Ectodermal cell (in vitro differentiated cells): ENCODE measurements around the gene ADAM15.

ENCODE experiments used
- H3K27ac ChIP-seq: 2 replicates; pipeline ENCODE4 v1.7.0; 2013; ENCODE audit warnings: mild to moderate bottlenecking, low read depth, low read length; ENCODE audit not compliant: insufficient read depth, poor library complexity, severe bottlenecking
- H3K27me3 ChIP-seq: 2 replicates; pipeline ENCODE4 v1.7.0; 2013; ENCODE audit warnings: mild to moderate bottlenecking, low read length; ENCODE audit not compliant: insufficient read depth, control insufficient read depth, poor library complexity, severe bottlenecking
- H3K36me3 ChIP-seq: one replicate; pipeline ENCODE4 v1.7.0; 2013; ENCODE audit warnings: low read length; ENCODE audit not compliant: control insufficient read depth, insufficient read depth
- H3K4me1 ChIP-seq: one replicate; pipeline ENCODE4 v1.7.0; 2013; ENCODE audit warnings: low read length; ENCODE audit not compliant: control insufficient read depth, insufficient read depth
- H3K4me3 ChIP-seq: 2 replicates; pipeline ENCODE4 v1.7.0; 2013; ENCODE audit warnings: low read depth, low read length, control low read depth; ENCODE audit not compliant: insufficient read depth
- H3K9me3 ChIP-seq: 2 replicates; pipeline ENCODE4 v1.7.0; 2013; ENCODE audit warnings: mild to moderate bottlenecking, low read length, moderate library complexity; ENCODE audit not compliant: control insufficient read depth
- WGBS, 2 experiments: methylation state at CpG; one replicate each; pipeline ENCODE4 v1.1.7; 2013; ENCODE audit warnings: missing lambda C conversion rate in 2 of 2; 5-methylcytosine and 5-hydroxymethylcytosine counted together

The ADAM15 gene

DNA sequence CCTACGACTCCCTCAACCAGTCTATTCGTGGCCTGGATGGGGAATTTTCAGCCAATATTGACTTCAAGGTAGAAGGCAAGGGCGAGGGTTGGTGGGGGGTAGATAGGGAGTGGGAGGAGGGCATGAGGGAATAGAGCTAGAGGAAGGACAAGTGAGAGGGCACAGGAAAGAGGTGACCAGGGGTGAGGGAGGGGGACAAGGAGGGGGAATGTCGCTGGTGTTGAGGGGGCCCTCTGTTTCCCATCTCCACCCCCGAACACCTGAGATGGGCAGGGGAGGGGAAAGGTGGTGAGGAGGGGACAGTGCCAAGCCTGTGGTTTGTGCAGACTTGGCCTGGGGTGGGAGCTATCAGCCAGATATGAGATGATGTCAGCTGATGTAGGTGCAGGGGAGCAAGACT is 8.3 kb upstream of the ADAM15 start:
- H3K9me3 ChIP-seq, result no peaks in the 10 kb centered on the region
- peaks cover 15% of the 10 kb centered on the region for H3K4me1 ChIP-seq
- no peaks in the 10 kb centered on the region for H3K27me3 ChIP-seq
- H3K36me3 ChIP-seq, result no peaks in the 10 kb centered on the region
- no peak overlapping the region for H3K4me3 ChIP-seq
- WGBS, 2 experiments, result 90% methylated on average over 5 of the region's 5 CpGs
- no peak overlapping the region for H3K27ac ChIP-seq

DNA sequence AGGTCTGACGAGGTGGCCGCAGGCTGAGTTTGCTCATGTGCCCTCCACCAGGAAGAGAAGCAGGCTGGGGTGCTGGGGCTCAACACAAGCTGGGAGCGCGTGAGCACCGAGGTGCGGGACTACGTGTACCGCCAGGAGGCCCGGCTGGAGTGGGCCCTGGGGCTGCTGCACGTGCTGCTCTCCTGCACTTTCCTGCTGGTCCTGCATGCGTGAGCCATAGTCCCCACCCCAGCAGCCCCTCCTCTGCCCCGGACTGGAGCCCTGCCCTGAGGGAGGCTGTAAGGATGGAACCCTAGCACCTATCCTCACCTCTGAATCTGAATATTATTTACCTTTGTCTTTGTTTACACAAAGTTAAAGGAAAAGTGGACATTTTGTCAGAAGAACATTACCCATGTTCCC is 7.8 kb upstream of the ADAM15 start:
- no peaks in the 10 kb centered on the region for H3K9me3 ChIP-seq
- WGBS, 2 experiments, result 81% methylated on average over 12 of the region's 12 CpGs
- no peak overlapping the region for H3K4me3 ChIP-seq
- H3K27ac ChIP-seq, result no peak overlapping the region
- H3K27me3 ChIP-seq, result no peaks in the 10 kb centered on the region
- H3K36me3 ChIP-seq, result no peaks in the 10 kb centered on the region
- H3K4me1 ChIP-seq, result peaks cover 17% of the 10 kb centered on the region

DNA sequence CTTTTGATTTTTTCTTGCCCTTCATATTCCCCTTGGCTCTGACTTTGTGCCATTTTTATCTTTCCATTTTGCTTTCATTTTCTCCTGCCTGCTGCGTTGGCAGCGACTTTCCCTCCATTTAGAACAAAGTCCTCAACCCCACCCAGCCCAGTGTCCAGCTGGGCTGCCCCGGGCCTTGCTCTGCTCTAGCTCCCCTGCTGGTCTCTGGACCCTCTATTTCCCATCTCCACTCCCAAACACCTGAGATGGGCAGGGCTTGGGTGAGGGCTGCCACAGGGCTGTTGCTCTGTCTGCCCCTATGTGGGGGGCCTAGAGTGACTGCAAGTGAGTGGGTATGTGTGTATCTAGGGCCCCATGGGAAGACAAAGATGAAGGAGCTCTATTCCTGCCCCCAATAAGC is 7.3 kb upstream of the ADAM15 start:
- Histone ChIP-seq H3K4me1 (peaks cover 20% of the 10 kb centered on the region), H3K4me3 (no peak overlapping the region), H3K36me3 (no peaks in the 10 kb centered on the region), H3K9me3 (no peaks in the 10 kb centered on the region), H3K27me3 (no peaks in the 10 kb centered on the region), H3K27ac (no peak overlapping the region)
- WGBS, 2 experiments, result 86 to 90% methylated on average over 3 of the region's 3 CpGs

DNA sequence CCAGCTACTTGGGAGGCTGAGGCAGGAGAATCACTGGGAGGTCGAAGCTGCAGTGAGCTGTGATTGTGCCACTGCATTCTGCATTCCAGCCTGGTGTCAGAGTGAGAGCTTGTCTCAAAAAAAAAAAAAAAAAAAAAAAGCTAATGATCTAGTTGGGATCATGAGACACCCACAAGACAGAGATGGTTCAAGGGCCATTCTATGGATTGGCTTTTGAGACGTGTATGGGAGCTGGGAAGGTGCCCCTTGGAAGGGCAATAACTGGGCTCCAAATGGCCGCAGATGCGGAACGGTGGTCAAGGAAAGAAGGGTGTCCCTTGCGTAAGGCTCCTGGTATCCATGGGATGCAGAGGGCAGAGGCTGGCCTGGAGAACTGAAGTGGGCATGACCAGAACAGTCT is 6.8 kb upstream of the ADAM15 start:
- Histone ChIP-seq H3K27me3 (no peaks in the 10 kb centered on the region), H3K9me3 (no peaks in the 10 kb centered on the region), H3K27ac (no peak overlapping the region), H3K4me3 (no peak overlapping the region), H3K4me1 (peaks cover 20% of the 10 kb centered on the region), H3K36me3 (no peaks in the 10 kb centered on the region)
- WGBS, 2 experiments, result 94 to 95% methylated on average over 6 of the region's 6 CpGs

DNA sequence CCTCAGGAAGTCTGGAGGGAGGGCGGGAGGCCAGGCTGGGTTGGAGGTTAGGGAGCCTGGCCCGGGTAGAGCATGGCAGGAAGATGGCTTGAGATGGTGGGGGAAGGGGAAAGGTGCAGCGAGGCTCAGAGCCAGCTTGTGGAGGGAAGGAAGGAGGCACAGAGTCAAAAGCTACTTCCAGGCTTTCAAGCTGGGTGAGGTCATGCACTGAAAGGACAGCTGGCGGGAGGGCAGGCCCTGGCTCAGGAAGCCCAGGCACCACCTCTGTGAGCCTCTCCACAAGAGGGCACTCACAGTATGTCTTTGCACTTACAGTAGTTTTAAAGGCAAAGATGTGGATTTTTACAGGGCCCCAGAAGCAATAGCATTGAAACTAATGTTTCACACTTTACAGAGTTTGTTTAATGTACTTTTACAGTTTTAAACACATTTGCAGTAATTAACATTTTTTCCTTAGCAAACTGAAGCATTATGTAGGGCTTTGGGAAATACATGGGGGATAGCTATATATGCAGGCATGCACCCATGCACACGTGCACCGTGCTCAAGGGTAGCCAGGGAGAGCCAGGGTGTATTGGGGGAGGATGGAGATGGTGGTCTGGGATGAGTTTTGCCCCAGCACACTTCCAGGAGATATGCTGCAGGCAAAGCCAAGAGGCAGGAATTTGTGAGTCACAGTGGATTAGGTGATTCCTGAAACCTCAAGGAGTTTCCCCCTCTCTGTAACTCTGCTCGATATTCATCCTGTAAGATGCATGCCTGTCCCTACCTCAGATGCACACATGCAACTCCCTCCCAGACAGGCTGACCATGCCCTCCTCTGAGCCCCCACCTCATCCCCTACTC is 6.1 kb upstream of the ADAM15 start:
- no peaks in the 10 kb centered on the region for H3K9me3 ChIP-seq
- H3K27ac ChIP-seq, result no peak overlapping the region
- WGBS, 2 experiments, result 54 to 59% methylated on average over 7 of the region's 7 CpGs
- peaks cover 23% of the 10 kb centered on the region for H3K4me1 ChIP-seq
- H3K27me3 ChIP-seq, result no peaks in the 10 kb centered on the region
- H3K36me3 ChIP-seq, result no peaks in the 10 kb centered on the region
- no peak overlapping the region for H3K4me3 ChIP-seq

DNA sequence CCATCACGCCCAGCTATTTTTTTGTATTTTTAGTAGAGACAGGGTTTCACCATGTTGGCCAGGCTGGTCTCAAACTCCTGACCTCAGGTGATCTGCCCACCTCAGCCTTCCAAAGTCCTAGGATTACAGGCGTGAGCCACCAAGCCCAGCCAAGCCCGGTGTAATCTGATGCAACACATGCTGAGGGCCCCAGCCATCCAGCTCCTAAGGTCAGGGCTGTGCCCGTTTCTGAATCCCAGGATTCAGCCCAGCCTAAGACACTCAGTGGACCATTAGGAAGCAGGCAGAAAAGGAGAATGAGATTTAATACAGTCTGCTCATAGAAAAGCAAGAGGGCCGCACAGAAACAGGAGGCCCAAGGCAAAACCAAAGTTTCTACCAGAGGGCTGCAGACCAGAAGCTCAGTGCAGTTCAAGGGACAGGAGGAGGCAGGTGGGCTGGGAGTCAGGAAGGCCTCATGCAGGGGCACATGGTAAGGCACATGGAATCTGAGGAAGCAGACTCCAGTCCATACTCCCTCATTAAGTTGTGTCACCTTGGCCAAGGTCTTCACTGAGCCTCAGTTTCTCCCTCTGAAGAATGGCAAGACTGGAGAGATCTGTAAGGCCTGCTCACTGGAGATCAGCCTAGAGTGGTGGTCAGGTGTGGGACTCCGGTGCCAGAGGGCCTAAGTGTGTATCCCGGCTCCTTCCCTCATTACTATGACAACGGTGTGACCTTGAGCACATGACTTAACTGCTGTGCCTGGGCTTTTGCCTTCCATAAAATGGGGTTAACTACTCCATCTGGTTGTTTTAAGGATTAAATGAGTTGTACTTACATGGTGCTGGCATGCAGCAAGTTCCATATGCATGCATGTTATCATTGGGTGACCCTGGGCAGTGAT is 2.4 kb upstream of the ADAM15 start:
- no peak overlapping the region for H3K27ac ChIP-seq
- H3K4me1 ChIP-seq, result peaks cover 34% of the 10 kb centered on the region
- peaks cover 22% of the 10 kb centered on the region for H3K27me3 ChIP-seq
- WGBS, 2 experiments, result 90% methylated on average over 8 of the region's 8 CpGs
- no peaks in the 10 kb centered on the region for H3K36me3 ChIP-seq
- no peak overlapping the region for H3K4me3 ChIP-seq
- no peaks in the 10 kb centered on the region for H3K9me3 ChIP-seq

DNA sequence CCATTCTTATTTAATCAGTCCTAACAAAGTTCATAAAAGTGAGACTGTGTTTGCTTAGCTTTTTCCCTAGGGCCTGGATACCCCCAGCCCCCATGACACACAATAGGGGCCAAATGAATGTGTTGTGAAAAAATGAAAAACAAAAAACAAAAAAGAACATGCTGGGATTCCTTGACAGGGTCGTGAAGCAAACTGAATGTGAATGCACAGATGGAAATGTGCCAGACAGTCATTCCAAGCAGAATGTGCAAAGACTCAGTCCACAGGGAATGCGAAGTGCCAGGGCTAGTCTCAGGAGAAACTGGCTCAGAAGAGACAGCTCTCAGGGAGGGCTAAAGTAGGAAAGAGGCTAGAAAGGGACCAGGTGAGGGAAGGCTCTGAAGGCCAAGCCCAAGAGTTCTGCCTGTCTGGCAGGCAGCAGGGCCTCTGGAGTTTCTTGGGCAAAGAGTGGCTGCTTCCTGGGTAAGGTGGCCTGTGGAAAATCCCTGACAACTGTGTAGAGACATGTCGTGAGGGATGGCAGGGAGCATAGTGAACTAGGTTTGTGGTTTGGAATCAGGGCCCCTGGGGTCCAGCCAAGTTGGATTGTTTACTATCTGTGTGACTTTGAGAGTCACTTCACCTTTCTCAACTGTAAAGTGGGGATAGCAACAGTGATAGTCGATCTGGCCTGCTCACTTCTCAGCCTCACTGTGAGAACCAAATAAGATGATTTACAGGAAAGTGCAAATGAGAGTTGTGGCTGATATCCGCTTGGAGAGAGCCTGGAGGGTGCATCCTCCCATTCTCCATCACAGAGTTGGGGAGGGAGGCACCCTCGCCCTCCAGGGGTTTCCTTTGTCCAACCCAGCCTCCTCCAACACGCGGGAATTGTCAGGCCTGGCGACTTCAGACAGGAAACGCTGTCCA is 1.2 kb upstream of the ADAM15 start:
- Histone ChIP-seq H3K4me1 (peaks cover 28% of the 10 kb centered on the region), H3K27me3 (peaks cover 22% of the 10 kb centered on the region), H3K36me3 (no peaks in the 10 kb centered on the region), H3K9me3 (no peaks in the 10 kb centered on the region), H3K4me3 (peak overlapping the region; percentile 74), H3K27ac (no peak overlapping the region)
- 35 to 39% methylated on average over 10 of the region's 10 CpGs for WGBS, 2 experiments

DNA sequence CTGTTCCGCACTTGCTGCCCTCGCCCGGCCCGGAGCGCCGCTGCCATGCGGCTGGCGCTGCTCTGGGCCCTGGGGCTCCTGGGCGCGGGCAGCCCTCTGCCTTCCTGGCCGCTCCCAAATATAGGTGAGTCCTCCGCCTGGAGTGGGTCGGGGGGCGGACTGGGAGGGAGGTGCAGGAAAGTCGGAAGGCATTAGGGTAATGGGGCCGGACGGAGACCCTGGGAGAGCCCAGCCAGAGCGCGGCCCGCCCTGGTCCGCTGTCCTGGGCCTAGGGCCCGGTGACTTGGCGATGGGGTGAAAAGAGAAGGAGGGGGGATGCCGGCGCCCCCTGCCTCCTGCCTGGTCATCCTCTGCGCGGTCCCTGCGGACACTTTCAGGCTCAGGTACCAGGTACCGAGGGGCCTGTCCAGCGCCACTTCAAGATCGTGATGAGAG is 243 bp downstream of the ADAM15 start:
- no peaks in the 10 kb centered on the region for H3K9me3 ChIP-seq
- peaks cover 22% of the 10 kb centered on the region for H3K27me3 ChIP-seq
- 1% methylated on average over 31 of the region's 31 CpGs for WGBS, 2 experiments
- H3K4me1 ChIP-seq, result peaks cover 25% of the 10 kb centered on the region
- H3K27ac ChIP-seq, result no peak overlapping the region
- H3K4me3 ChIP-seq, result peak overlapping the region; percentile 74
- no peaks in the 10 kb centered on the region for H3K36me3 ChIP-seq

DNA sequence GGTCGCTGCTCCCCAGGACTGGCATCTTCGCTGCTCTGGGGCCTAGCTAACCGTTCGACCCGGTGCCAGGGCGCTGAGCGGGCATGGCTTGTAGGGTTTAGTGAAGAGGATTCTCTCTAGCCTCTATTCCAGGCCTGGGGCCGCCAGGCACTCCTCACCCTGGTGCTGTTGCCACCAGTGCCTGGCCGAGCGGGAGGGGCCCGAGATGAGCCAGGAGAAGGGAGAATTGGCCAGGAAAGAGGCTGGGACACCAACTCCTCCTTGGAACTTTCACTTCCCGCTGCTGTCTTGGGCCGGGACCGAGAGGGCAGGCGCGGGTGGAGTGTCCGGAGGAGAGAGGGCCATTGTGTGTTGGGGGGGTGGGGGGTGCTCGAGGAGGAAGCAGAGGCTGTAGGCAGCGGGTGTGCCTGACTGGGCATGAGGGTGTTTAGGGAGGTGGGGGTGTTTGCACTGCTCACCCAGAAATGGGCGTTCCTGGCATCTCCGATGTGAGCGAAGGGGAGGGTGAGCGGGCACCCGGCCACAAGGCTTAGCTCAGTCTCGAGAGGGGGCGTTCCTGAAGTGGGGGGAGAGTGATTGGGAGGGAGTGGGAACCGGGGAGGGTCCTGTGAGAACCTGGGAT is 772 bp downstream of the ADAM15 start:
- no peak overlapping the region for H3K27ac ChIP-seq
- WGBS, 2 experiments, result 6% methylated on average over 27 of the region's 27 CpGs
- peak overlapping the region; percentile 74 for H3K4me3 ChIP-seq
- H3K36me3 ChIP-seq, result no peaks in the 10 kb centered on the region
- no peaks in the 10 kb centered on the region for H3K9me3 ChIP-seq
- H3K4me1 ChIP-seq, result peaks cover 25% of the 10 kb centered on the region
- H3K27me3 ChIP-seq, result peaks cover 22% of the 10 kb centered on the region
